Mammary epithelial cell (primary cell): ENCODE results near the gene AMPH.

Experiments used
- CTCF ChIP-seq, 2 donors: IDR thresholded peaks in 1 of 2; conservative IDR thresholded peaks in 1 of 2; 2 replicates each; pipeline ENCODE4 v1.5.1; 2011 to 2012; ENCODE audit warnings: inconsistent platforms in 2 of 2, low read length in 2 of 2, mild to moderate bottlenecking in 2 of 2, control low read depth in 1 of 2, low read depth in 1 of 2; ENCODE audit not compliant: insufficient read depth in 1 of 2; ENCODE audit errors: extremely low read depth in 1 of 2
- EZH2 ChIP-seq: IDR thresholded peaks from 2 replicates; pipeline ENCODE4 v1.6.1; 2012; ENCODE audit warnings: low read length, inconsistent platforms, borderline replicate concordance

GRCh38 chr7:38448054-38448453 lies 183.1 kb downstream of the AMPH start:
- TF ChIP-seq CTCF (conservative IDR thresholded peaks at IDR 0.05 in 1 of 2, IDR thresholded peaks at IDR 0.05 in 1 of 2; ENCODE audit: extremely low read depth in 1 of 2, insufficient read depth in 1 of 2, low read depth in 1 of 2, low read length in 2 of 2) (no peak), EZH2 (no peak)
